ENCODE measurements around the gene MRPL49.

GRCh38 chr11:65150509-65151299, 28.6 kb downstream of the MRPL49 start:
- TF ChIP-seq, protein P1, sequence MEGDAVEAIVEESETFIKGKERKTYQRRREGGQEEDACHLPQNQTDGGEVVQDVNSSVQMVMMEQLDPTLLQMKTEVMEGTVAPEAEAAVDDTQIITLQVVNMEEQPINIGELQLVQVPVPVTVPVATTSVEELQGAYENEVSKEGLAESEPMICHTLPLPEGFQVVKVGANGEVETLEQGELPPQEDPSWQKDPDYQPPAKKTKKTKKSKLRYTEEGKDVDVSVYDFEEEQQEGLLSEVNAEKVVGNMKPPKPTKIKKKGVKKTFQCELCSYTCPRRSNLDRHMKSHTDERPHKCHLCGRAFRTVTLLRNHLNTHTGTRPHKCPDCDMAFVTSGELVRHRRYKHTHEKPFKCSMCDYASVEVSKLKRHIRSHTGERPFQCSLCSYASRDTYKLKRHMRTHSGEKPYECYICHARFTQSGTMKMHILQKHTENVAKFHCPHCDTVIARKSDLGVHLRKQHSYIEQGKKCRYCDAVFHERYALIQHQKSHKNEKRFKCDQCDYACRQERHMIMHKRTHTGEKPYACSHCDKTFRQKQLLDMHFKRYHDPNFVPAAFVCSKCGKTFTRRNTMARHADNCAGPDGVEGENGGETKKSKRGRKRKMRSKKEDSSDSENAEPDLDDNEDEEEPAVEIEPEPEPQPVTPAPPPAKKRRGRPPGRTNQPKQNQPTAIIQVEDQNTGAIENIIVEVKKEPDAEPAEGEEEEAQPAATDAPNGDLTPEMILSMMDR (IDR thresholded peaks at IDR 0.05) = peak in 2 of 5 experiments; percentile 26 to 36
- TF ChIP-seq EP300 (IDR thresholded peaks at IDR 0.05; ENCODE audit: low read depth) = no peak
